ENCODE measurements around the gene MTFP1.

DNA sequence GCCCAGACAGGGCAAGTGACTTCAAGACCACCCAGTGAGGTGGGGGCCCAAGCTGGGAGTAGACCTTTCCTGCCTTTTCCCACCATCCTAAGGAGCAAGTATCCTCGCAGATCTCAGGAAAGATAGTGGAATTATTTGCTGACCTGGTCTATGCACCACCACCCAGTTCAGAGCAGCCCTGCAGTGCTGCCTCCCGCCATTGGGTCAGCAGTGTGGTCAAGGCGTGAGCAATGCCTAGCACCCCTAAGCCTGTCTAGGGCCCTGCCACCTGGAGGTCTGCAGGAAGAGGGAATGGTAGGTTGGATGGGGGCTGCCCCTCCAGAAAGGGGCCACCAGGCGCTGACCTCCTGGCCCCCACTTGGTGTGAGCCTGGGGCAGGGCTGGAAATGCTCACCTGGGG, 6.5 kb downstream of the MTFP1 start:
- TF ChIP-seq POLR2A (IDR thresholded peaks at IDR 0.05) (no peak), POLR2AphosphoS5 (IDR thresholded peaks at IDR 0.05; ENCODE audit: insufficient read depth in 1 of 2, low read depth in 1 of 2) (no peak)
- TF ChIP-seq, protein P1, sequence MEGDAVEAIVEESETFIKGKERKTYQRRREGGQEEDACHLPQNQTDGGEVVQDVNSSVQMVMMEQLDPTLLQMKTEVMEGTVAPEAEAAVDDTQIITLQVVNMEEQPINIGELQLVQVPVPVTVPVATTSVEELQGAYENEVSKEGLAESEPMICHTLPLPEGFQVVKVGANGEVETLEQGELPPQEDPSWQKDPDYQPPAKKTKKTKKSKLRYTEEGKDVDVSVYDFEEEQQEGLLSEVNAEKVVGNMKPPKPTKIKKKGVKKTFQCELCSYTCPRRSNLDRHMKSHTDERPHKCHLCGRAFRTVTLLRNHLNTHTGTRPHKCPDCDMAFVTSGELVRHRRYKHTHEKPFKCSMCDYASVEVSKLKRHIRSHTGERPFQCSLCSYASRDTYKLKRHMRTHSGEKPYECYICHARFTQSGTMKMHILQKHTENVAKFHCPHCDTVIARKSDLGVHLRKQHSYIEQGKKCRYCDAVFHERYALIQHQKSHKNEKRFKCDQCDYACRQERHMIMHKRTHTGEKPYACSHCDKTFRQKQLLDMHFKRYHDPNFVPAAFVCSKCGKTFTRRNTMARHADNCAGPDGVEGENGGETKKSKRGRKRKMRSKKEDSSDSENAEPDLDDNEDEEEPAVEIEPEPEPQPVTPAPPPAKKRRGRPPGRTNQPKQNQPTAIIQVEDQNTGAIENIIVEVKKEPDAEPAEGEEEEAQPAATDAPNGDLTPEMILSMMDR (IDR thresholded peaks at IDR 0.05), result no peak
